22Rv1 (cell line): ENCODE data around the gene WDFY4.

ENCODE experiments used
- ZFX ChIP-seq: fragments of 450-650 bp; IDR thresholded peaks from 2 replicates; pipeline ENCODE4 v1.6.1; 2017; ENCODE audit warnings: antibody characterized with exemption, borderline replicate concordance
- TF ChIP-seq, protein P1 (sequence below): fragments of 450-650 bp; IDR thresholded peaks from 2 replicates; pipeline ENCODE4 v1.5.1; 2017; ENCODE audit warnings: mild to moderate bottlenecking

DNA sequence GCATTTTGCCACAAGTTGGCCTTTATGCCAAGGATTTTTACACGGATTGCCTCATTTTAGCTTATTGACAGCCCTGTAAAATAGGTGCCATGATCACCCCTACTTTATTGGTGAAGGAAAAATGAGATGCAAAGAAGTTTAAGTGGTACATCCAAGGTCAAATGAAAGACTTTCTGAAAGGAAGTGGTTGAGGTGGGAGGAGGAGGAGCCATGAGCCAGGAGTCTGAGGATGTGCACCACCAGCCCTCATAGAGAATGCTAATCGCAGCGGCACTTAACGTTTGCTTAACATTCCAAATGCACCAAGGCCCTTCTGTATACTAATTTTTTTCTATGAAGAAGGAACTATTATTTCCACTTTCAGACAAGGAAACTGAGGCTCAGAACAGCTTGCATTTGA, 286.0 kb downstream of the WDFY4 start:
- TF ChIP-seq, protein P1, sequence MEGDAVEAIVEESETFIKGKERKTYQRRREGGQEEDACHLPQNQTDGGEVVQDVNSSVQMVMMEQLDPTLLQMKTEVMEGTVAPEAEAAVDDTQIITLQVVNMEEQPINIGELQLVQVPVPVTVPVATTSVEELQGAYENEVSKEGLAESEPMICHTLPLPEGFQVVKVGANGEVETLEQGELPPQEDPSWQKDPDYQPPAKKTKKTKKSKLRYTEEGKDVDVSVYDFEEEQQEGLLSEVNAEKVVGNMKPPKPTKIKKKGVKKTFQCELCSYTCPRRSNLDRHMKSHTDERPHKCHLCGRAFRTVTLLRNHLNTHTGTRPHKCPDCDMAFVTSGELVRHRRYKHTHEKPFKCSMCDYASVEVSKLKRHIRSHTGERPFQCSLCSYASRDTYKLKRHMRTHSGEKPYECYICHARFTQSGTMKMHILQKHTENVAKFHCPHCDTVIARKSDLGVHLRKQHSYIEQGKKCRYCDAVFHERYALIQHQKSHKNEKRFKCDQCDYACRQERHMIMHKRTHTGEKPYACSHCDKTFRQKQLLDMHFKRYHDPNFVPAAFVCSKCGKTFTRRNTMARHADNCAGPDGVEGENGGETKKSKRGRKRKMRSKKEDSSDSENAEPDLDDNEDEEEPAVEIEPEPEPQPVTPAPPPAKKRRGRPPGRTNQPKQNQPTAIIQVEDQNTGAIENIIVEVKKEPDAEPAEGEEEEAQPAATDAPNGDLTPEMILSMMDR: no peak
- no peak for TF ChIP-seq ZFX
